Measurements from ENCODE around the gene COMMD1.

DNA sequence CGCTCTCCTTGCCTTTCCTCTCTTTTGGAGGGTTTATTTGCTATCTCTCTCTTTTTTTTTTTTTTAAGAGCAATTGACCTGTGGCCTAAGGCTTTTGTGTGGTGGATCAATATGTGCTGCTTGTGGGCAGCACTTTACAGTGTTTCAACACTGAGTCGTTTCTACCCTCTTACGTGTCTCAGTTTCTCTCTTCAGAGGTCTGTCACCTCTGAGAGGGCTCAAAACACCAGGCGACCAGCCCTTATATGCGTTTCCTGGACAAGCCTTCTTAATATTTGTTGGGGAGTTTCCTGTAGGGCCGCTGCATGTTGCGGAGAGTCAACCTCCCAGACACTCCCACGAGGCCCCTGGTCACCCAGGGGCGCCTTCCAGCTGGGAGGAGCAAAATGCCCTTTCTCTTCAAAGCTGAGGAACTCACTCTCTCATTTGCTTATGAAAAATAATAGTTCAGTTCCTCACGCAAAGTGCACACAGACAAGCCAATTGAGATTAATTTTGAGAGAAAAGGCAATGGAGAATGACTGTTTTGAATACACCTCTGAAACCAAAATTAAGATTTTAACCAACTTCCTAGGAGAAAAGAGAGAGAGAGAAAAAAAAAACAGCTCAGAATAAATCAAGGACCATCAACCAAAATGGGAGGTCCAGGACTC lies 194.2 kb downstream of the COMMD1 start:
- TF ChIP-seq POLR2A (IDR thresholded peaks at IDR 0.05): no peak
- TF ChIP-seq, protein P1, sequence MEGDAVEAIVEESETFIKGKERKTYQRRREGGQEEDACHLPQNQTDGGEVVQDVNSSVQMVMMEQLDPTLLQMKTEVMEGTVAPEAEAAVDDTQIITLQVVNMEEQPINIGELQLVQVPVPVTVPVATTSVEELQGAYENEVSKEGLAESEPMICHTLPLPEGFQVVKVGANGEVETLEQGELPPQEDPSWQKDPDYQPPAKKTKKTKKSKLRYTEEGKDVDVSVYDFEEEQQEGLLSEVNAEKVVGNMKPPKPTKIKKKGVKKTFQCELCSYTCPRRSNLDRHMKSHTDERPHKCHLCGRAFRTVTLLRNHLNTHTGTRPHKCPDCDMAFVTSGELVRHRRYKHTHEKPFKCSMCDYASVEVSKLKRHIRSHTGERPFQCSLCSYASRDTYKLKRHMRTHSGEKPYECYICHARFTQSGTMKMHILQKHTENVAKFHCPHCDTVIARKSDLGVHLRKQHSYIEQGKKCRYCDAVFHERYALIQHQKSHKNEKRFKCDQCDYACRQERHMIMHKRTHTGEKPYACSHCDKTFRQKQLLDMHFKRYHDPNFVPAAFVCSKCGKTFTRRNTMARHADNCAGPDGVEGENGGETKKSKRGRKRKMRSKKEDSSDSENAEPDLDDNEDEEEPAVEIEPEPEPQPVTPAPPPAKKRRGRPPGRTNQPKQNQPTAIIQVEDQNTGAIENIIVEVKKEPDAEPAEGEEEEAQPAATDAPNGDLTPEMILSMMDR (IDR thresholded peaks at IDR 0.05): no peak

All from thyroid gland (tissue), 4 donors.